ENCODE data around the gene TRNP1. TPM values are rescaled to one million over a fixed set of nuclear protein-coding genes. Genes with fewer than 3 reads are reported as not detected.

TRNP1 gene
- total RNA-seq, 2 experiments from 2014 or later: 0.19 to 0.20 TPM

GRCh38 chr1:27025718-27026117 is 32.2 kb downstream of the TRNP1 start:
- DNase-seq: no peak
- Mint-ChIP-seq H3K27me3 (peaks cover 5% of the 10 kb centered on the region), H3K4me1 (ENCODE audit: low read depth) (no peaks in the 10 kb centered on the region), H3K27ac (no peak overlapping the region), H3K9me3 (no peaks in the 10 kb centered on the region), H3K36me3 (ENCODE audit: low read depth) (no peaks in the 10 kb centered on the region), H3K4me3 (no peak overlapping the region)
- Histone ChIP-seq H3K9me3 (ENCODE audit: control insufficient read depth in 1 of 2, insufficient read depth in 1 of 2, low read length in 2 of 2) (no peaks in the 10 kb centered on the region), H3K27ac (ENCODE audit: low read depth in 1 of 2, low read length in 2 of 2) (no peak overlapping the region), H3K36me3 (ENCODE audit: insufficient read depth, low read length) (no peaks in the 10 kb centered on the region), H3K4me1 (ENCODE audit: insufficient read depth, low read length) (no peaks in the 10 kb centered on the region), H3K27me3 (ENCODE audit: control insufficient read depth in 1 of 2, insufficient read depth in 2 of 2, low read length in 2 of 2) (peaks cover 0 to 6% of the 10 kb centered on the region in 2 experiments), H3K4me3 (ENCODE audit: low read length) (no peak overlapping the region)
- CTCF ChIA-PET: interaction anchor here (1.3 kb wide), 1 partner anchor 19 kb away, joined by 4 read pairs; no protein-coding TSS in a partner anchor
- intact Hi-C loops (cut with DNase I, micrococcal nuclease): no loop called here
- TF ChIP-seq CTCF (IDR thresholded peaks at IDR 0.05): no peak
- POLR2A ChIA-PET: no interaction called here
- no peak for ATAC-seq (ENCODE audit: poor library complexity)

DNA sequence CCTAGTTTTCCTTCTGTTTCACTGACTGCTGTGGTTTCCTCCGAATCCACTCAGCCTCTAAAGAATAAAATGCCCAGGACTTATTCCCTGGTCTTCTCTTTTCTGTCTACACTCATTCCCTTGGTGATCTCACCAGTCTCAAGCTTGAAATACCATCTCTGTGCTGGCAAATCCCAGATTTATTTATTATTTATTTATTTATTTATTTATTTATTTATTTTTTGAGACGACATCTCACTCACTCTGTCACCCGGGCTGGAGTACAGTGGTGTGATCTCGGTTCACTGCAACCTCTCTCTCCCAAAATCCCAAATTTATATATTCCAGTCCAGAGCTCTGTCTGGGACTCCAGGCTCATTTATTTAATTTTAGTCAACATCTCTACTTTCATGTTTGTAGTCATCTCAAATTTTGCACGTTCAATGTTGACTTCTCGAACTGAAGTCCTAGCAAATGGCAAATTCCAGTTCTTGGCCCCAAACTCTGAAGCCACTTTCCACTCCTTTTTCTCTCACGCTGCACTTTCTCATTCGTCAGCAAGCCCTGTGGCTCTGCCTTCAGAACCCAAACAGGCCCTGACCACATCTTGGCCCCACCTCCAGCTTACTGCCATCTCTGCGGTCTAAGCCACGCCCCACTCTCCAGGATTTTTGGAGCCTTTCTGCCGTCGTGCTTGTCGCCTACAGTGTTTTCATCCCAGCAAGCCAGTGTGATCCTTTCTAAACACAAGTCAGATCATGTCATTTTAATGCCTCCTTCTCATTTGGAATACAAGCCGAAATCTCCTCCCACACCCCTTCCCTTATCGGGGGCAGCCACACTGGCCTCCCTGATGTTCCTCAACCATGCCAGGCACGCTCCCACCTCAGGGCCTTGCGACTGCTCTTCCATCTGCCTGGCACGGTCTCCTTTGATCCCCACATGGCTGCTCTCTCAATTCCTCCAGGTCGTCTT is 33.4 kb downstream of the TRNP1 start:
- H3K9me3 ChIP-seq (ENCODE audit: control insufficient read depth in 1 of 2, insufficient read depth in 1 of 2, low read length in 2 of 2): no peaks in the 10 kb centered on the region
- peaks cover 5% of the 10 kb centered on the region for H3K4me1 ChIP-seq (ENCODE audit: insufficient read depth, low read length)
- H3K27ac Mint-ChIP-seq: no peak overlapping the region
- H3K27me3 ChIP-seq (ENCODE audit: control insufficient read depth in 1 of 2, insufficient read depth in 2 of 2, low read length in 2 of 2): peaks cover 2 to 6% of the 10 kb centered on the region in 2 experiments
- no peak overlapping the region for H3K27ac ChIP-seq (ENCODE audit: low read depth in 1 of 2, low read length in 2 of 2)
- H3K4me3 Mint-ChIP-seq: no peak overlapping the region
- no peaks in the 10 kb centered on the region for H3K36me3 ChIP-seq (ENCODE audit: insufficient read depth, low read length)
- no peaks in the 10 kb centered on the region for H3K9me3 Mint-ChIP-seq
- CTCF ChIA-PET: no interaction called here
- DNase-seq (no peak), ATAC-seq (ENCODE audit: poor library complexity) (no peak)
- intact Hi-C loops (cut with DNase I, micrococcal nuclease): no loop called here
- POLR2A ChIA-PET: no interaction called here
- no peak overlapping the region for H3K4me3 ChIP-seq (ENCODE audit: low read length)
- H3K36me3 Mint-ChIP-seq (ENCODE audit: low read depth): no peaks in the 10 kb centered on the region
- H3K27me3 Mint-ChIP-seq: peaks cover 5% of the 10 kb centered on the region
- no peak for TF ChIP-seq CTCF (IDR thresholded peaks at IDR 0.05)
- no peaks in the 10 kb centered on the region for H3K4me1 Mint-ChIP-seq (ENCODE audit: low read depth)

DNA sequence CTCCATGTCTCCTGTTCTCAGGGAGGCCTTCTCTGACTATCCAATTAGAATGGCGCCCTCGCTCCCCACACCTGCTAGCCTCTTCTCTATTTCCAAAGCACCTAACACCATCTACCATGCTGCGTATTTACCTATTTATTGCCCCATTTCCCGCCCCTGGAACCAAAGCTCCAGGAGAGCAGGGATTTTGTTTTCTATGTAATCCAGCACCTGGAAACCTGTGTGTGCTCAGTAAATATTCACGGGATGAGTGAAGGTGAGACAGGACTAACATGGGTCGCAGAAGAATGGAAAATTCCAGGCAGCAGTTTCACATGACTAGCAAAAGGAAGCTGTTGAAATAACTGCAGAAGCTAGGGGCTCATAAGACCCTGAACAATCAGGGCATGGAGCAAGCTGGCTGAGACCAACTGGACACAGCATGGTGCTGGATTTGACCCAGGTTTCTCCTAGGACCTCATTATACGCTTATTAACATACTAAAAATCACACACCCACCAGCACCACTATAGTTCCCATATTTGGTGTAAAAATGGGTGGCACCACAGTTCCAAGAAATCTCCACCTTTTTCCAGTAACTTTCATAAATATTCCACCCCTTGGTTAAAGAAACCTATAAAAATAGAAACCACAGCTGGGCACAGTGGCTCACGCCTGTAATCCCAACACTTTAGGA is 34.2 kb downstream of the TRNP1 start:
- peaks cover 2 to 6% of the 10 kb centered on the region in 2 experiments for H3K27me3 ChIP-seq (ENCODE audit: control insufficient read depth in 1 of 2, insufficient read depth in 2 of 2, low read length in 2 of 2)
- no peak for TF ChIP-seq CTCF (IDR thresholded peaks at IDR 0.05)
- no peak overlapping the region for H3K27ac Mint-ChIP-seq
- H3K36me3 Mint-ChIP-seq (ENCODE audit: low read depth): no peaks in the 10 kb centered on the region
- no peak overlapping the region for H3K4me3 Mint-ChIP-seq
- no peaks in the 10 kb centered on the region for H3K4me1 Mint-ChIP-seq (ENCODE audit: low read depth)
- no peaks in the 10 kb centered on the region for H3K9me3 ChIP-seq (ENCODE audit: control insufficient read depth in 1 of 2, insufficient read depth in 1 of 2, low read length in 2 of 2)
- peaks cover 5% of the 10 kb centered on the region for H3K27me3 Mint-ChIP-seq
- ATAC-seq (ENCODE audit: poor library complexity): no peak
- H3K9me3 Mint-ChIP-seq: no peaks in the 10 kb centered on the region
- intact Hi-C loops (cut with DNase I, micrococcal nuclease): no loop called here
- no peak overlapping the region for H3K4me3 ChIP-seq (ENCODE audit: low read length)
- ChIA-PET POLR2A (no interaction called here), CTCF (no interaction called here)
- H3K4me1 ChIP-seq (ENCODE audit: insufficient read depth, low read length): peaks cover 5% of the 10 kb centered on the region
- no peak for DNase-seq
- no peak overlapping the region for H3K27ac ChIP-seq (ENCODE audit: low read depth in 1 of 2, low read length in 2 of 2)
- H3K36me3 ChIP-seq (ENCODE audit: insufficient read depth, low read length): no peaks in the 10 kb centered on the region
